ENCODE data around the gene KITLG.

GRCh38 chr12:88516811-88517210 lies 63.5 kb downstream of the KITLG start:
- TF ChIP-seq CTCF (IDR thresholded peaks at IDR 0.05; ENCODE audit: poor library complexity): no peak
- no peak for TF ChIP-seq EZH2 (IDR thresholded peaks at IDR 0.05; ENCODE audit: borderline replicate concordance)
- TF ChIP-seq EZH2phosphoT487 (IDR thresholded peaks at IDR 0.05; ENCODE audit: low read depth, severe bottlenecking, unreplicated experiment): no peak
